ENCODE results near the gene CLRN2.
"Not testable (repeated sequence)": the region's sequence is repeated elsewhere in the genome, so short reads cannot be mapped to it uniquely, and the experiment has no call there.

The CLRN2 gene

DNA sequence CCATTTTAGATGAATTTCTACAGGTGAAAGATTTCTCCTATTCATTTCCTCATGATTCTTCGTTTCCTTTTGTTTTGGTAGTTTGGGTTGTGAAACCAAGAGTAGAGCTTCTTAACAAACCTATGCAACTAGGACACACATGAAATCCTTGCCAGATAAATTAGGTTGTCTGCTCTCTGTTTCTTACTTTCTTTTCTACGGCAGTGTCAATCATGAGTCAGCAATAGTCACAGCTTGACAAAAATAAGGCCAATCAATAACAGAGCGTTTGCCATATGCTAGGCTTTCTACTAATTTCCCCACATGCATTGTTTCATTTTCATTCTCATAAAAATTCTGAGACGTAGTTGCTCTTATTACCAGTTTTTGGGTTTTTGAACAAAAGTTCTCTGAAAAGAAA is 20.3 kb downstream of the CLRN2 start:
- peak; percentile 24 for DNase-seq (ENCODE audit: extremely low read depth, insufficient read length)
- TF ChIP-seq, protein P1, sequence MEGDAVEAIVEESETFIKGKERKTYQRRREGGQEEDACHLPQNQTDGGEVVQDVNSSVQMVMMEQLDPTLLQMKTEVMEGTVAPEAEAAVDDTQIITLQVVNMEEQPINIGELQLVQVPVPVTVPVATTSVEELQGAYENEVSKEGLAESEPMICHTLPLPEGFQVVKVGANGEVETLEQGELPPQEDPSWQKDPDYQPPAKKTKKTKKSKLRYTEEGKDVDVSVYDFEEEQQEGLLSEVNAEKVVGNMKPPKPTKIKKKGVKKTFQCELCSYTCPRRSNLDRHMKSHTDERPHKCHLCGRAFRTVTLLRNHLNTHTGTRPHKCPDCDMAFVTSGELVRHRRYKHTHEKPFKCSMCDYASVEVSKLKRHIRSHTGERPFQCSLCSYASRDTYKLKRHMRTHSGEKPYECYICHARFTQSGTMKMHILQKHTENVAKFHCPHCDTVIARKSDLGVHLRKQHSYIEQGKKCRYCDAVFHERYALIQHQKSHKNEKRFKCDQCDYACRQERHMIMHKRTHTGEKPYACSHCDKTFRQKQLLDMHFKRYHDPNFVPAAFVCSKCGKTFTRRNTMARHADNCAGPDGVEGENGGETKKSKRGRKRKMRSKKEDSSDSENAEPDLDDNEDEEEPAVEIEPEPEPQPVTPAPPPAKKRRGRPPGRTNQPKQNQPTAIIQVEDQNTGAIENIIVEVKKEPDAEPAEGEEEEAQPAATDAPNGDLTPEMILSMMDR (IDR thresholded peaks at IDR 0.05; ENCODE audit: insufficient read depth, low read length, poor library complexity, severe bottlenecking), result no peak
- Histone ChIP-seq H3K27me3 (replicated peaks; ENCODE audit: control insufficient read depth, insufficient read depth, low read length) (no peaks in the 10 kb centered on the region), H3K4me3 (replicated peaks; ENCODE audit: low read depth, low read length) (no peak overlapping the region), H3K36me3 (ENCODE audit: control insufficient read depth, insufficient read depth, low read length) (no peaks in the 10 kb centered on the region)

DNA sequence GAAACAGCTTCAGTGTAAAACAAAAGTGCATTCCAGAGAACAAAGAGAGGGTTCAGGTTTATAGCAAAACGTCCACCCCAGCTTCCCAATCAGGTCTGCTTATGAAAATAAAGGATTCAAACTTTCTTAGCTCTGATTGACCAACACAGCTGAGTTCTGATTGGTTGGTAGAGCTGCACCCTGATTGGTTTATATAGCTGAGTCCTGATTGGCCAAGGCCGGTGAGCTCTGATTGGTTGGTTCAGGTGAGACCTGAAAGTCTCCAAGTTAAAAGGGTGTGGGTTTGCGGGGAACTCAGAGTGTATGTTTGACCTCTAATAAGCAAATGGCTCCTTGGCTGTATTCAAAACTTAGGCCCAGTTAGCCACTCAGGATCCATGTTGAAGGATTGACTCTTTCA is 20.9 kb downstream of the CLRN2 start:
- Histone ChIP-seq H3K4me3 (replicated peaks; ENCODE audit: low read depth, low read length) (no peak overlapping the region), H3K27me3 (replicated peaks; ENCODE audit: control insufficient read depth, insufficient read depth, low read length) (no peaks in the 10 kb centered on the region), H3K36me3 (ENCODE audit: control insufficient read depth, insufficient read depth, low read length) (no peaks in the 10 kb centered on the region)
- no peak for DNase-seq (ENCODE audit: extremely low read depth, insufficient read length)
- TF ChIP-seq, protein P1 (IDR thresholded peaks at IDR 0.05; ENCODE audit: insufficient read depth, low read length, poor library complexity, severe bottlenecking), result no peak

DNA sequence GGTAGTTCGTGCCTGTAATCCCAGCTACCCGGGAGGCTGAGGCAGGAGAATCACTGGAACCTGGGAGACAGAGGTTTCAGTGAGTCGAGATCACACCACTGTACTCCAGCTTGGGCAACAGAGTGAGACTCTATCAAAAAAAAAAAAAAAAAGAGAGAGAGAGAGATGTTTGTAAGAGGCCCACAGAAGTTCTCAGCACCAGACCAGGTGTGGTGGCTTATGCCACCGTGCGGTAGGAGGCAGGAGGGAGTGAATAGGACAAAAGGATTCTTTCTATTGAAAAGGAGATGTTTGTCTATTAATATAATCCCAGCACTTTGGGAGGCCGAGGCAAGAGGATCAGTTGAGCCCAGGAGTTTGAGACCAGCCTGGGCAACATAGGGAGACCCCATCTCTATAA is 22.1 kb downstream of the CLRN2 start:
- H3K27me3 ChIP-seq (replicated peaks; ENCODE audit: control insufficient read depth, insufficient read depth, low read length); H3K4me3 ChIP-seq (replicated peaks; ENCODE audit: low read depth, low read length); H3K36me3 ChIP-seq (ENCODE audit: control insufficient read depth, insufficient read depth, low read length); DNase-seq (ENCODE audit: extremely low read depth, insufficient read length): not testable (repeated sequence)

DNA sequence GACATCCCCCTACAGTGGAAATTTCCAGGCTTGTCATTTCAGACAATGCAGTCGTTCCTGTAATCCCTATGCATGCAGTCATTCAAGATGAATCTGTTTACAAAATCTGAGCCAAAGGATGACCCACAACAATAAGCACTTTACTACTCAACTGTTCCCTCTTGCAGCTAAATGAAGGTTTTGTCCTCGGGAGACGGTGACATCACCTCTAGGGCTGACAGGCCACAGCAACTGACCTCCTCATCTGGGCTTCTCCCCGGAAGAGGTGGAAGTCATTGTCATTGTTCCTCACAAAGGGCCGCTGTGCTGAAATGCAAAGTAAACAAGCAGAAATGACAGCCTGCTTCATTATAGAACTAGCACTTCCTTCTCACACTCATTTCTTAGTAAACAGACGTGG is 29.2 kb downstream of the CLRN2 start:
- Histone ChIP-seq H3K36me3 (ENCODE audit: control insufficient read depth, insufficient read depth, low read length) (no peaks in the 10 kb centered on the region), H3K4me3 (replicated peaks; ENCODE audit: low read depth, low read length) (no peak overlapping the region), H3K27me3 (replicated peaks; ENCODE audit: control insufficient read depth, insufficient read depth, low read length) (no peaks in the 10 kb centered on the region)
- no peak for DNase-seq (ENCODE audit: extremely low read depth, insufficient read length)
- TF ChIP-seq, protein P1 (IDR thresholded peaks at IDR 0.05; ENCODE audit: insufficient read depth, low read length, poor library complexity, severe bottlenecking), result no peak

DNA sequence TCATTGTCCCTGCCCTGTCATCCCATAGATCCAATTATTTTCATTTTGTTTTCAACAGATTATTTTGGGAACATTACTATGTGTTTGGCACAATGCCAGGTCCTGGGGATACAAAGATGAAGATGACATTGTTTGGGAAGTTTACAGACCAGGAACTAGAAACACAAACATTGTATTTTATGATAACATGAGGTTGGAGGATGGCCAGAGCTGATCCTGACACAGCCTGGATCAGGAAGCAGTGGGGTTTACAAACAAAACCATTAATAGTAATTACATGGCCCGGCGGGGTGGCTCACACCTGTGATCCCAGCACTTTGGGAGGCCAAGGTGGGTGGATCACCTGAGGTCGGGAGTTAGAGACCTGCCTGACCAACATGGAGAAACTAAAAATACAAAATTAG is 29.9 kb downstream of the CLRN2 start:
- no peaks in the 10 kb centered on the region for H3K27me3 ChIP-seq (replicated peaks; ENCODE audit: control insufficient read depth, insufficient read depth, low read length)
- no peak for DNase-seq (ENCODE audit: extremely low read depth, insufficient read length)
- TF ChIP-seq, protein P1 (IDR thresholded peaks at IDR 0.05; ENCODE audit: insufficient read depth, low read length, poor library complexity, severe bottlenecking), result no peak
- H3K36me3 ChIP-seq (ENCODE audit: control insufficient read depth, insufficient read depth, low read length), result no peaks in the 10 kb centered on the region
- no peak overlapping the region for H3K4me3 ChIP-seq (replicated peaks; ENCODE audit: low read depth, low read length)

DNA sequence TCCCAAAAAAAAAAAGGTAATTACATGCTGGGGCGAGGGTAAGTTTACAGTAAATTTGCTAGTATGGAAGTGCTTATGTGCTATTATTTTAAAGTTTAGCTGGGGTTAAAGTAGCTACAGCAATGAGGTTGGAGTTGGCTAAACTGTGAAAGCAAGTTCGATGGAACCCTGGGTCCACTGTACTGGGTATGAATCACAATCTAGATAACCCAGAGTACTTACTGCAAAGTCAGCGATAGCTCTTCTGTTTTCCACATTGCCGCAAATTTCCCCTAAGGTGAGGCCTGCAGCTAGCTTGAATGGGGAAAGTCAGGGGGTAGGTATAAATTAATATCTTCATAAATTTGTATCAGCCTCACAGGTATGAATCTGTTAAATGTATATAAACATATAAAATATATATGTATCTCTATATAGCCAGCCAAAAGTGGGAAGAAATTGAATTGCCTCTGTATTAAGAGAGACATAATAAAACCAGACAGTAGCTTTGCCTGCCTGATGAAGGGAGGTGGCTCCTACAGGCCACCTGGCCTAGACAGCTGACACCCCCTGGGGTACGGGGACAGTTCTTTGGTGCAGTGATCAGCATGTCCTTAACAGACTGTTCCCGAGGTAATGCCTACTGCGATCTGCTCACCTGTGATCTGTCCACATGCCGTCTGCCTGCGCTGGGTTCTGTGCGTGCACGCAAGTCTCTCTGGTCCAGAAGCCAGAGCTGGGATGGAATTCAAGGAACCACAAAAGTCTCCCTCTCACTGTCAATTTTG is 30.6 kb downstream of the CLRN2 start:
- no peaks in the 10 kb centered on the region for H3K36me3 ChIP-seq (ENCODE audit: control insufficient read depth, insufficient read depth, low read length)
- H3K27me3 ChIP-seq (replicated peaks; ENCODE audit: control insufficient read depth, insufficient read depth, low read length), result no peaks in the 10 kb centered on the region
- DNase-seq (ENCODE audit: extremely low read depth, insufficient read length), result no peak
- no peak overlapping the region for H3K4me3 ChIP-seq (replicated peaks; ENCODE audit: low read depth, low read length)
- TF ChIP-seq, protein P1 (IDR thresholded peaks at IDR 0.05; ENCODE audit: insufficient read depth, low read length, poor library complexity, severe bottlenecking), result no peak

Data from GM06990 (cell line).